ENCODE results near the gene SORCS1.

DNA sequence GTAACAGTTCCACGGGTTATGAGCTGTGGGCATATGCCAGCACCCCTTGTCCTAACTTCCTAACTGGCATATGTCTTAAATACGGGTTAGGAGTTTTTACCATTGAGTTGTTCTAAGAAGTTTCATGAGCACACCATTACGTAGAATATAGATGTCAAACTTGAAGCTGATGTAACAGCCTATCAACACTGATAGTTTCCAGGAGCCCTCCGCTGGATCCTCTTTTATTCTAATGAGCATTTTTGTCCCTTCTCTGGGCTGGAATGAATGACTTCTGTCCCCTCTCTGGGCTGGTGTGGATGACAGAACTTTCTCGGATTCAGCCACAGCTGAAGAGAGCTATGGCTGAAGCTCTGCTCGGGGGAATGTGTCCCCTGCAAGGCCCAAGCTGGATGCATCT lies 256.3 kb downstream of the SORCS1 start:
- TF ChIP-seq, protein P1, sequence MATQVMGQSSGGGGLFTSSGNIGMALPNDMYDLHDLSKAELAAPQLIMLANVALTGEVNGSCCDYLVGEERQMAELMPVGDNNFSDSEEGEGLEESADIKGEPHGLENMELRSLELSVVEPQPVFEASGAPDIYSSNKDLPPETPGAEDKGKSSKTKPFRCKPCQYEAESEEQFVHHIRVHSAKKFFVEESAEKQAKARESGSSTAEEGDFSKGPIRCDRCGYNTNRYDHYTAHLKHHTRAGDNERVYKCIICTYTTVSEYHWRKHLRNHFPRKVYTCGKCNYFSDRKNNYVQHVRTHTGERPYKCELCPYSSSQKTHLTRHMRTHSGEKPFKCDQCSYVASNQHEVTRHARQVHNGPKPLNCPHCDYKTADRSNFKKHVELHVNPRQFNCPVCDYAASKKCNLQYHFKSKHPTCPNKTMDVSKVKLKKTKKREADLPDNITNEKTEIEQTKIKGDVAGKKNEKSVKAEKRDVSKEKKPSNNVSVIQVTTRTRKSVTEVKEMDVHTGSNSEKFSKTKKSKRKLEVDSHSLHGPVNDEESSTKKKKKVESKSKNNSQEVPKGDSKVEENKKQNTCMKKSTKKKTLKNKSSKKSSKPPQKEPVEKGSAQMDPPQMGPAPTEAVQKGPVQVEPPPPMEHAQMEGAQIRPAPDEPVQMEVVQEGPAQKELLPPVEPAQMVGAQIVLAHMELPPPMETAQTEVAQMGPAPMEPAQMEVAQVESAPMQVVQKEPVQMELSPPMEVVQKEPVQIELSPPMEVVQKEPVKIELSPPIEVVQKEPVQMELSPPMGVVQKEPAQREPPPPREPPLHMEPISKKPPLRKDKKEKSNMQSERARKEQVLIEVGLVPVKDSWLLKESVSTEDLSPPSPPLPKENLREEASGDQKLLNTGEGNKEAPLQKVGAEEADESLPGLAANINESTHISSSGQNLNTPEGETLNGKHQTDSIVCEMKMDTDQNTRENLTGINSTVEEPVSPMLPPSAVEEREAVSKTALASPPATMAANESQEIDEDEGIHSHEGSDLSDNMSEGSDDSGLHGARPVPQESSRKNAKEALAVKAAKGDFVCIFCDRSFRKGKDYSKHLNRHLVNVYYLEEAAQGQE (IDR thresholded peaks at IDR 0.05; ENCODE audit: unreplicated experiment) = no peak
- TF ChIP-seq, protein P2, sequence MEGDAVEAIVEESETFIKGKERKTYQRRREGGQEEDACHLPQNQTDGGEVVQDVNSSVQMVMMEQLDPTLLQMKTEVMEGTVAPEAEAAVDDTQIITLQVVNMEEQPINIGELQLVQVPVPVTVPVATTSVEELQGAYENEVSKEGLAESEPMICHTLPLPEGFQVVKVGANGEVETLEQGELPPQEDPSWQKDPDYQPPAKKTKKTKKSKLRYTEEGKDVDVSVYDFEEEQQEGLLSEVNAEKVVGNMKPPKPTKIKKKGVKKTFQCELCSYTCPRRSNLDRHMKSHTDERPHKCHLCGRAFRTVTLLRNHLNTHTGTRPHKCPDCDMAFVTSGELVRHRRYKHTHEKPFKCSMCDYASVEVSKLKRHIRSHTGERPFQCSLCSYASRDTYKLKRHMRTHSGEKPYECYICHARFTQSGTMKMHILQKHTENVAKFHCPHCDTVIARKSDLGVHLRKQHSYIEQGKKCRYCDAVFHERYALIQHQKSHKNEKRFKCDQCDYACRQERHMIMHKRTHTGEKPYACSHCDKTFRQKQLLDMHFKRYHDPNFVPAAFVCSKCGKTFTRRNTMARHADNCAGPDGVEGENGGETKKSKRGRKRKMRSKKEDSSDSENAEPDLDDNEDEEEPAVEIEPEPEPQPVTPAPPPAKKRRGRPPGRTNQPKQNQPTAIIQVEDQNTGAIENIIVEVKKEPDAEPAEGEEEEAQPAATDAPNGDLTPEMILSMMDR (conservative IDR thresholded peaks at IDR 0.05; ENCODE audit: low read depth in 2 of 2) = no peak
- TF ChIP-seq, protein P3, sequence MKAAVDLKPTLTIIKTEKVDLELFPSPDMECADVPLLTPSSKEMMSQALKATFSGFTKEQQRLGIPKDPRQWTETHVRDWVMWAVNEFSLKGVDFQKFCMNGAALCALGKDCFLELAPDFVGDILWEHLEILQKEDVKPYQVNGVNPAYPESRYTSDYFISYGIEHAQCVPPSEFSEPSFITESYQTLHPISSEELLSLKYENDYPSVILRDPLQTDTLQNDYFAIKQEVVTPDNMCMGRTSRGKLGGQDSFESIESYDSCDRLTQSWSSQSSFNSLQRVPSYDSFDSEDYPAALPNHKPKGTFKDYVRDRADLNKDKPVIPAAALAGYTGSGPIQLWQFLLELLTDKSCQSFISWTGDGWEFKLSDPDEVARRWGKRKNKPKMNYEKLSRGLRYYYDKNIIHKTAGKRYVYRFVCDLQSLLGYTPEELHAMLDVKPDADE (IDR thresholded peaks at IDR 0.05) = no peak
- no peak for TF ChIP-seq JUNB (IDR thresholded peaks at IDR 0.05; ENCODE audit: unreplicated experiment)
- no peak for TF ChIP-seq POLR2AphosphoS5 (IDR thresholded peaks at IDR 0.05; ENCODE audit: low read depth)
- no peak for TF ChIP-seq EZH2phosphoT487 (IDR thresholded peaks at IDR 0.05; ENCODE audit: unreplicated experiment)
- TF ChIP-seq EZH2 (IDR thresholded peaks at IDR 0.05; ENCODE audit: low read depth, unreplicated experiment) = no peak
- no peak for TF ChIP-seq CREB1 (CRISPR knock-in tag; IDR thresholded peaks at IDR 0.05; ENCODE audit: low read depth)
- TF ChIP-seq NANOG (IDR thresholded peaks at IDR 0.05; ENCODE audit: borderline replicate concordance) = no peak
- TF ChIP-seq ZNF114 (CRISPR knock-in tag; IDR thresholded peaks at IDR 0.05) = no peak
- no peak for TF ChIP-seq ZNF331 (CRISPR knock-in tag; IDR thresholded peaks at IDR 0.05; ENCODE audit: low read depth)
- TF ChIP-seq, protein P4, sequence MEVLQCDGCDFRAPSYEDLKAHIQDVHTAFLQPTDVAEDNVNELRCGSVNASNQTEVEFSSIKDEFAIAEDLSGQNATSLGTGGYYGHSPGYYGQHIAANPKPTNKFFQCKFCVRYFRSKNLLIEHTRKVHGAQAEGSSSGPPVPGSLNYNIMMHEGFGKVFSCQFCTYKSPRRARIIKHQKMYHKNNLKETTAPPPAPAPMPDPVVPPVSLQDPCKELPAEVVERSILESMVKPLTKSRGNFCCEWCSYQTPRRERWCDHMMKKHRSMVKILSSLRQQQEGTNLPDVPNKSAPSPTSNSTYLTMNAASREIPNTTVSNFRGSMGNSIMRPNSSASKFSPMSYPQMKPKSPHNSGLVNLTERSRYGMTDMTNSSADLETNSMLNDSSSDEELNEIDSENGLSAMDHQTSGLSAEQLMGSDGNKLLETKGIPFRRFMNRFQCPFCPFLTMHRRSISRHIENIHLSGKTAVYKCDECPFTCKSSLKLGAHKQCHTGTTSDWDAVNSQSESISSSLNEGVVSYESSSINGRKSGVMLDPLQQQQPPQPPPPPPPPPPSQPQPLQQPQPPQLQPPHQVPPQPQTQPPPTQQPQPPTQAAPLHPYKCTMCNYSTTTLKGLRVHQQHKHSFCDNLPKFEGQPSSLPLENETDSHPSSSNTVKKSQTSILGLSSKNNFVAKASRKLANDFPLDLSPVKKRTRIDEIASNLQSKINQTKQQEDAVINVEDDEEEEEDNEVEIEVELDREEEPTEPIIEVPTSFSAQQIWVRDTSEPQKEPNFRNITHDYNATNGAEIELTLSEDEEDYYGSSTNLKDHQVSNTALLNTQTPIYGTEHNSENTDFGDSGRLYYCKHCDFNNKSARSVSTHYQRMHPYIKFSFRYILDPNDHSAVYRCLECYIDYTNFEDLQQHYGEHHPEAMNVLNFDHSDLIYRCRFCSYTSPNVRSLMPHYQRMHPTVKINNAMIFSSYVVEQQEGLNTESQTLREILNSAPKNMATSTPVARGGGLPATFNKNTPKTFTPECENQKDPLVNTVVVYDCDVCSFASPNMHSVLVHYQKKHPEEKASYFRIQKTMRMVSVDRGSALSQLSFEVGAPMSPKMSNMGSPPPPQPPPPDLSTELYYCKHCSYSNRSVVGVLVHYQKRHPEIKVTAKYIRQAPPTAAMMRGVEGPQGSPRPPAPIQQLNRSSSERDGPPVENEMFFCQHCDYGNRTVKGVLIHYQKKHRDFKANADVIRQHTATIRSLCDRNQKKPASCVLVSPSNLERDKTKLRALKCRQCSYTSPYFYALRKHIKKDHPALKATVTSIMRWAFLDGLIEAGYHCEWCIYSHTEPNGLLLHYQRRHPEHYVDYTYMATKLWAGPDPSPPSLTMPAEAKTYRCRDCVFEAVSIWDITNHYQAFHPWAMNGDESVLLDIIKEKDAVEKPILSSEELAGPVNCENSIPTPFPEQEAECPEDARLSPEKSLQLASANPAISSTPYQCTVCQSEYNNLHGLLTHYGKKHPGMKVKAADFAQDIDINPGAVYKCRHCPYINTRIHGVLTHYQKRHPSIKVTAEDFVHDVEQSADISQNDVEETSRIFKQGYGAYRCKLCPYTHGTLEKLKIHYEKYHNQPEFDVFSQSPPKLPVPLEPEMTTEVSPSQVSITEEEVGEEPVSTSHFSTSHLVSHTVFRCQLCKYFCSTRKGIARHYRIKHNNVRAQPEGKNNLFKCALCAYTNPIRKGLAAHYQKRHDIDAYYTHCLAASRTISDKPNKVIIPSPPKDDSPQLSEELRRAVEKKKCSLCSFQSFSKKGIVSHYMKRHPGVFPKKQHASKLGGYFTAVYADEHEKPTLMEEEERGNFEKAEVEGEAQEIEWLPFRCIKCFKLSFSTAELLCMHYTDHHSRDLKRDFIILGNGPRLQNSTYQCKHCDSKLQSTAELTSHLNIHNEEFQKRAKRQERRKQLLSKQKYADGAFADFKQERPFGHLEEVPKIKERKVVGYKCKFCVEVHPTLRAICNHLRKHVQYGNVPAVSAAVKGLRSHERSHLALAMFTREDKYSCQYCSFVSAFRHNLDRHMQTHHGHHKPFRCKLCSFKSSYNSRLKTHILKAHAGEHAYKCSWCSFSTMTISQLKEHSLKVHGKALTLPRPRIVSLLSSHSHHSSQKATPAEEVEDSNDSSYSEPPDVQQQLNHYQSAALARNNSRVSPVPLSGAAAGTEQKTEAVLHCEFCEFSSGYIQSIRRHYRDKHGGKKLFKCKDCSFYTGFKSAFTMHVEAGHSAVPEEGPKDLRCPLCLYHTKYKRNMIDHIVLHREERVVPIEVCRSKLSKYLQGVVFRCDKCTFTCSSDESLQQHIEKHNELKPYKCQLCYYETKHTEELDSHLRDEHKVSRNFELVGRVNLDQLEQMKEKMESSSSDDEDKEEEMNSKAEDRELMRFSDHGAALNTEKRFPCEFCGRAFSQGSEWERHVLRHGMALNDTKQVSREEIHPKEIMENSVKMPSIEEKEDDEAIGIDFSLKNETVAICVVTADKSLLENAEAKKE (CRISPR knock-in tag; IDR thresholded peaks at IDR 0.05) = no peak

All from GM23338 (cell line).